ENCODE results near the gene NAPSA. TPM values are rescaled to one million over a fixed set of nuclear protein-coding genes. Genes with fewer than 3 reads are reported as not detected.

Gene NAPSA
- total and polyA plus RNA-seq, 9 of the 15 experiments (the other 6 are each of a cell fraction or from before 2014, with no cell fraction given), result 0.25 to 1.9 (median 0.69) TPM

DNA sequence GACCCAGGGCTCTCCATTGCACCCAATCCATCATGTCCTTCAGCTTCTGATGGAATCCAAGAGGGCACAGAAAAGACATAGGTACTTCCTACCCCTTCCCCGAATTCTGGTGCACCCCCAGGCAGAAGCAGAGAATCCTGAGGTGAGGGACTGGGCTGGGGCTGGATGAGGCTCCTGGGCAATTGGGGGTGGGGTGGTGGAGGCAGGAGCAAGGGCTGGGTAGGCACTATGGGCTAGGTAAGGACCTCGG, 33.5 kb downstream of the NAPSA start:
- Histone ChIP-seq H3K27me3 (ENCODE audit: control insufficient read depth in 2 of 2, insufficient read depth in 2 of 2, low read length in 2 of 2) (no peaks in the 10 kb centered on the region), H3K4me2 (ENCODE audit: insufficient read depth, low read length) (peak overlapping the region; percentile 89), H3K79me2 (ENCODE audit: control insufficient read depth, insufficient read depth, low read length) (peaks cover 39% of the 10 kb centered on the region), H3K9me3 (replicated peaks; ENCODE audit: control insufficient read depth, insufficient read depth, low read depth, low read length) (no peaks in the 10 kb centered on the region), H3K4me1 (replicated peaks in 1 of 2; ENCODE audit: control insufficient read depth in 2 of 2, insufficient read depth in 2 of 2, low read length in 2 of 2) (peaks cover 48 to 72% of the 10 kb centered on the region in 2 experiments), H3K36me3 (ENCODE audit: control insufficient read depth, insufficient read depth, low read length) (no peaks in the 10 kb centered on the region; the same call in 2 of the 3 replicates), H3K9ac (ENCODE audit: insufficient read depth in 1 of 2, low read depth in 2 of 2, low read length in 2 of 2) (peak overlapping the region in 1 of 2 experiments; percentile 46; a peak in 2 of 4 replicates), H2AFZ (ENCODE audit: low read depth, low read length) (no peak overlapping the region), H3K4me3 (peak overlapping the region; percentile 11; the same call in 1 of the 2 replicates), H4K20me1 (replicated peaks; ENCODE audit: control insufficient read depth, insufficient read depth, low read length) (peaks cover 10% of the 10 kb centered on the region), H3K27ac (ENCODE audit: extremely low read depth, low read depth, low read length) (peak overlapping the region; percentile 6; the same call in 1 of the 3 replicates), H3K9me1 (ENCODE audit: control insufficient read depth, insufficient read depth, low read length) (no peaks in the 10 kb centered on the region)
- no peak for DNase-seq (ENCODE audit: extremely low read depth in 1 of 4, low spot score in 3 of 4)
- TF ChIP-seq ZBTB7A (IDR thresholded peaks at IDR 0.05; ENCODE audit: borderline replicate concordance, control insufficient read depth, low read depth, low read length), result no peak
- TF ChIP-seq, protein P1, sequence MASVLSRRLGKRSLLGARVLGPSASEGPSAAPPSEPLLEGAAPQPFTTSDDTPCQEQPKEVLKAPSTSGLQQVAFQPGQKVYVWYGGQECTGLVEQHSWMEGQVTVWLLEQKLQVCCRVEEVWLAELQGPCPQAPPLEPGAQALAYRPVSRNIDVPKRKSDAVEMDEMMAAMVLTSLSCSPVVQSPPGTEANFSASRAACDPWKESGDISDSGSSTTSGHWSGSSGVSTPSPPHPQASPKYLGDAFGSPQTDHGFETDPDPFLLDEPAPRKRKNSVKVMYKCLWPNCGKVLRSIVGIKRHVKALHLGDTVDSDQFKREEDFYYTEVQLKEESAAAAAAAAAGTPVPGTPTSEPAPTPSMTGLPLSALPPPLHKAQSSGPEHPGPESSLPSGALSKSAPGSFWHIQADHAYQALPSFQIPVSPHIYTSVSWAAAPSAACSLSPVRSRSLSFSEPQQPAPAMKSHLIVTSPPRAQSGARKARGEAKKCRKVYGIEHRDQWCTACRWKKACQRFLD (CRISPR knock-in tag; IDR thresholded peaks at IDR 0.05), result no peak
- no peak for TF ChIP-seq NFIX (CRISPR knock-in tag; IDR thresholded peaks at IDR 0.05; ENCODE audit: low read depth)
- no peak for TF ChIP-seq NFIC (IDR thresholded peaks at IDR 0.05)
- no peak for TF ChIP-seq ZNF282 (CRISPR knock-in tag; IDR thresholded peaks at IDR 0.05)
- no peak for TF ChIP-seq RBFOX2 (IDR thresholded peaks at IDR 0.05; ENCODE audit: low read depth, low read length)
- no peak for TF ChIP-seq KDM1A (IDR thresholded peaks at IDR 0.05)
- TF ChIP-seq, protein P2, sequence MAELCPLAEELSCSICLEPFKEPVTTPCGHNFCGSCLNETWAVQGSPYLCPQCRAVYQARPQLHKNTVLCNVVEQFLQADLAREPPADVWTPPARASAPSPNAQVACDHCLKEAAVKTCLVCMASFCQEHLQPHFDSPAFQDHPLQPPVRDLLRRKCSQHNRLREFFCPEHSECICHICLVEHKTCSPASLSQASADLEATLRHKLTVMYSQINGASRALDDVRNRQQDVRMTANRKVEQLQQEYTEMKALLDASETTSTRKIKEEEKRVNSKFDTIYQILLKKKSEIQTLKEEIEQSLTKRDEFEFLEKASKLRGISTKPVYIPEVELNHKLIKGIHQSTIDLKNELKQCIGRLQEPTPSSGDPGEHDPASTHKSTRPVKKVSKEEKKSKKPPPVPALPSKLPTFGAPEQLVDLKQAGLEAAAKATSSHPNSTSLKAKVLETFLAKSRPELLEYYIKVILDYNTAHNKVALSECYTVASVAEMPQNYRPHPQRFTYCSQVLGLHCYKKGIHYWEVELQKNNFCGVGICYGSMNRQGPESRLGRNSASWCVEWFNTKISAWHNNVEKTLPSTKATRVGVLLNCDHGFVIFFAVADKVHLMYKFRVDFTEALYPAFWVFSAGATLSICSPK (IDR thresholded peaks at IDR 0.05; ENCODE audit: borderline replicate concordance), result no peak
- TF ChIP-seq SIN3B (IDR thresholded peaks at IDR 0.05; ENCODE audit: low read depth), result no peak
- TF ChIP-seq SREBF2 (CRISPR knock-in tag; IDR thresholded peaks at IDR 0.05), result no peak
- no peak for TF ChIP-seq PHTF2 (CRISPR knock-in tag; IDR thresholded peaks at IDR 0.05)
- no peak for FAIRE-seq
- no TSS peak for BruUV-seq (replicated peaks)
- 6% methylated on average over 1 of the region's 2 CpGs for WGBS (ENCODE audit: insufficient coverage, low coverage, missing lambda C conversion rate)
- in situ Hi-C loops (cut with MboI), result loop anchor here (10.0 kb wide), 1 partner anchor 1217 kb away; the partner anchor contains the start of genes C19orf73, LIN7B and PPFIA3
- intact Hi-C loops (cut with micrococcal nuclease), result no loop called here
- ATAC-seq, result no peak
- CTCF ChIA-PET (ENCODE audit: low intra/inter-chr PET ratio), result no interaction called here
- POLR2A ChIA-PET, result interaction anchor here (0.6 kb wide), 1 partner anchor 121 kb away, joined by 3 read pairs; no protein-coding TSS in a partner anchor

Data from K562 (cell line).